ENCODE measurements around the gene C10orf95.
A peak's percentile ranks its signal among the peaks of the same experiment; 100 is the strongest.

The C10orf95 gene

DNA sequence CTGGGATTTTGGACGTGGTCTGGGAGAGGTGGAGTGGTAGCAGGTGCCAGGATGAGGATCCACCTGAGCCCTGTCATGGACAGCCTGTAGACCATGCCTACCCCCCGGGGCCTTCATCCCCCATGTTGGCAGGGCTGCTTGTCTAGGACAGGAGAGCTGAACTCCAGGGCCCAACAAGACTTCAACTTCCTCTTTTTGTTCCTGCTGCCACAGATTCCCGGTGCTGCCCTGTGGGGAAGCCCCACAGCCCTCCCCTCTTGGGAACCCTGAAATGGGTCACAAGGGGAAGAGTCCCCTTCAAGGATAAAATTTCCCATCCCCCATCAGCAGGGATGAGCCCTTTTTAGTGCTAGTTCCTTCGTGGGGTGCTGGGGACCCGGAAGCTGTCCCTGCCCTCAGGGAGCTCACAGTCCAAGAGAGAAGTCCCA lies 17.7 kb downstream of the C10orf95 start:
- Histone ChIP-seq H3K36me3 (ENCODE audit: control insufficient read depth, insufficient read depth, low read length) (peaks cover 6% of the 10 kb centered on the region), H3K4me1 (ENCODE audit: control insufficient read depth, insufficient read depth, low read length, poor library complexity, severe bottlenecking) (peaks cover 12% of the 10 kb centered on the region), H3K9me3 (ENCODE audit: control insufficient read depth, low read length) (no peaks in the 10 kb centered on the region), H3K4me3 (ENCODE audit: extremely low read depth, insufficient read depth, low read length, poor library complexity, severe bottlenecking) (no peak overlapping the region), H3K27ac (ENCODE audit: low read depth, low read length, severe bottlenecking) (no peak overlapping the region)
- WGBS, 2 experiments (ENCODE audit: insufficient coverage in 2 of 2): 53 to 56% methylated on average over 5 of the region's 5 CpGs

DNA sequence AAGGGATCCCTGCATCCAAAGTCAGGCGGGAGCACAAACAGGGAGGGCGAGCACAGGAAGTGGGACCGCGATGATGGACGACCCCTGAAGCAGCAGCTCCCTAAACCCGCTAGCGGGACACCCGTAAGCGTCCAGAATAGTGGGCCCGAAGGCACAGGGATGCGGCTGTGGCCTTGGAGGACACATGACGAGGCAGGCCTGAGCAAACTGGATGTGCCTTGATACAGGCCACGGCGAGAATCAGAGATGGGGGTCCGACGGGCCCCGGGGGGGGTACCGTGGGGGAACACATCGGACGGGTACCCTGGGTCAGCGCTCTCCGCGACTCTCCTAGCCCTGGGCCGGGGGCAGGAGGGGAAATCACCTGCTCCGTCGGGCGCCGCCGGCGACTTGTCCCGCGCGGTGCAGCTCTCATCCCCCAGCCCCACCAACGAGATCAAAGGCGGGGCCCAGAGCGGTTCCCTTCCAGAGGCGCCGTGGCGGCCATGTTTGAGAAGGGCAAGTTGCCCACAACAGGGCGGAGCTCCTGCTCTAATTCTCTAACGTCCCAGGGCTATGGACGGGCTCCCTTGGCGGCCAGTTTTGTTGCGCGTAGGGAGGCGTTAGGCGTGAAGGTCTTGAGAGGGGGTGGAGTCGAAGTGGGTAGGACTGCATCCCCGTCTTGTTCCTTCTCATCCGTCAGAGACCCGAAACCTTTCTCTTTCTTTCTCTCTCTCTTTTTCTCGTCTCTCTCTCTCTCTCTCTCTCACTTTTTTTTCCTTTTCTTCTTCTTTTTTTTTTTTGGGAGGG lies 19.0 kb downstream of the C10orf95 start, which contains the start of gene CUEDC2:
Gene CUEDC2 (minus strand): TSS at position 413 of the 789 bp plus-strand sequence. CDS start 7,386 bp downstream, outside the sequence.
- WGBS, 2 experiments (ENCODE audit: insufficient coverage in 2 of 2): 1 to 2% methylated on average over 31 to 43 of the region's 52 CpGs
- Histone ChIP-seq H3K27ac (ENCODE audit: low read depth, low read length, severe bottlenecking) (peak within 1 kb of the TSS; percentile 13), H3K4me1 (ENCODE audit: control insufficient read depth, insufficient read depth, low read length, poor library complexity, severe bottlenecking) (peaks cover 12% of the 10 kb centered on the region), H3K4me3 (ENCODE audit: extremely low read depth, insufficient read depth, low read length, poor library complexity, severe bottlenecking) (peak within 1 kb of the TSS; percentile 87), H3K9me3 (ENCODE audit: control insufficient read depth, low read length) (no peaks in the 10 kb centered on the region), H3K36me3 (ENCODE audit: control insufficient read depth, insufficient read depth, low read length) (peaks cover 6% of the 10 kb centered on the region)

DNA sequence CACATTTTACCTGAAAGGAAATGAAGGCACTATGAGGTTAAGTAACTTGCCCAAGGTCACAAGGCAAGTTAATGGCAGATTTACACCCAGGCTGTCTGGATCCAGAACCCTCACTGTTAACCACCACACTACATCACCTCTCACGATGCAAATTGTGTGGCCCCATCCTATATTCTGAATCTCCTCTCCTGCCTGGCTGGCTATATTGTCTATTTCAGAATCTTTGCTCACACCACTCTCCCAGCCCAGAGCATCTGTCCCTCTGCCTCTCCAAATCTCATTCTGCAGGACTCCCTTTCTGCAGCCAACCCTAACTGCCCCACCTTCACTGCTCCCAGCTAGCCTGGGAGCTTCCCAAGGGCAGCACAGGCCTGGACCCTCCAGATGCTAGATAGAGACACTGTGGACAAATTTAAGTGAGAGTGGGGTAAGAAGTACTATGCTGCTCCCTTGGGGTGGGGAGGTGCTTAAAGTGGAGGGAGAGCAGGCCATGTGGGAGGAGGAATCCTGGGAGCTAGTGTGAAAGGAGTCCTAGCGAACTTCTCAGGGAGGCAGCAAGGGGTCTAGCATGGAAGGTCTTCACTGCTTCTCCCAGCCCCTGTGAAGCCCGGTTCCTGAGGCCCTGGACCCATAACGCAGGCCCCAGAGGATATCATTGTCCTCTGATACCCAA lies 19.8 kb downstream of the C10orf95 start:
- Histone ChIP-seq H3K4me1 (ENCODE audit: control insufficient read depth, insufficient read depth, low read length, poor library complexity, severe bottlenecking) (peaks cover 12% of the 10 kb centered on the region), H3K4me3 (ENCODE audit: extremely low read depth, insufficient read depth, low read length, poor library complexity, severe bottlenecking) (peak overlapping the region; percentile 87), H3K27ac (ENCODE audit: low read depth, low read length, severe bottlenecking) (peak overlapping the region; percentile 13), H3K9me3 (ENCODE audit: control insufficient read depth, low read length) (no peaks in the 10 kb centered on the region), H3K36me3 (ENCODE audit: control insufficient read depth, insufficient read depth, low read length) (peaks cover 6% of the 10 kb centered on the region)
- WGBS, 2 experiments (ENCODE audit: insufficient coverage in 2 of 2): 33 to 44% methylated on average over 3 to 4 of the region's 4 CpGs

DNA sequence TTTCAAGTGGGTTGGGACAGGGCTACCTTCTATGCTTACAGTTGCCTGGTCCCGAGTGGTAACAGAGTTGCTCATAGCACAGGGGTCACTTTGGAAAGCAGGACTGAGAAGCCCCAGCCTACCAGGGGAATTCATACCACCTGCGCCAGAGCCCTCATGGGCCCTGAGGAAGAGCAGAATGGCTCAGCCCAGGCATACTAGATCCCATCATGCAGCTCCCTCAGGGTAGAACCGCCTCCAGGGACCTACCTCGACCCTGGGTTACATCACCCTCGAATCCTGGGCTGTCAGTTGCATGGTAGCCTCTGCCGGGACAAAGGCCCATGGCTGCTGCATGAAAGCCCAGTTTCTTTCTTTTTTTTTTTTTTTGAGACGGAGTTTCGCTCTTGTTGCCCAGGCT lies 21.9 kb downstream of the C10orf95 start:
- H3K4me3 ChIP-seq (ENCODE audit: extremely low read depth, insufficient read depth, low read length, poor library complexity, severe bottlenecking): no peak overlapping the region
- H3K9me3 ChIP-seq (ENCODE audit: control insufficient read depth, low read length): no peaks in the 10 kb centered on the region
- H3K4me1 ChIP-seq (ENCODE audit: control insufficient read depth, insufficient read depth, low read length, poor library complexity, severe bottlenecking): peaks cover 4% of the 10 kb centered on the region
- 86 to 92% methylated on average over 6 to 7 of the region's 8 CpGs for WGBS, 2 experiments (ENCODE audit: insufficient coverage in 2 of 2)
- H3K36me3 ChIP-seq (ENCODE audit: control insufficient read depth, insufficient read depth, low read length): peaks cover 6% of the 10 kb centered on the region
- no peak overlapping the region for H3K27ac ChIP-seq (ENCODE audit: low read depth, low read length, severe bottlenecking)

DNA sequence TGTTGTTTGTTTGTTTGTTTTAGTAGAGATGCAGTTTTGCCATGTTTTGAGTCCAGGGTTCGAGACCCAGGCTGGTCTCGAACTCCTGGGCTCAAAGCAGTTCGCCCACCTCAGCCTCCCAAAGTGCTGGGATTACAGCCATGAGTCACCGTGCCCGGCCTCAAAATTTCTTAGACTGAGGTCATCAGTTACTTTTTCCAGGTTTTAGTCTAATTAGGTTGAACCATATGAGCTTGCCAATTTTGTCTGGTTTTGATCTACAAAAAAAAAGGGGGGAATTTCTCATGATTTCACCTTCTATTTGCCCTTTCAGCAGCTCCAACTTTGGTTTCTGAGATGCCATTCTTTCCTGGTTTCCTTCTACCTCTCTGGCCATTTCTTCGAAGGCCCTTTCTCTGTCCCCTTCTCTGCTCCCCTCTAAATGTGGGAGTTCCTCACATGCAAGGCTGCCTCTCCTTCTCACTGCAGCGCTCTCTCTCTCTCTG lies 24.5 kb downstream of the C10orf95 start:
- H3K4me3 ChIP-seq (ENCODE audit: extremely low read depth, insufficient read depth, low read length, poor library complexity, severe bottlenecking): no peak overlapping the region
- H3K36me3 ChIP-seq (ENCODE audit: control insufficient read depth, insufficient read depth, low read length): peaks cover 21% of the 10 kb centered on the region
- 87 to 96% methylated on average over 5 to 6 of the region's 7 CpGs for WGBS, 2 experiments (ENCODE audit: insufficient coverage in 2 of 2)
- H3K4me1 ChIP-seq (ENCODE audit: control insufficient read depth, insufficient read depth, low read length, poor library complexity, severe bottlenecking): peaks cover 3% of the 10 kb centered on the region
- H3K27ac ChIP-seq (ENCODE audit: low read depth, low read length, severe bottlenecking): no peak overlapping the region
- no peaks in the 10 kb centered on the region for H3K9me3 ChIP-seq (ENCODE audit: control insufficient read depth, low read length)

DNA sequence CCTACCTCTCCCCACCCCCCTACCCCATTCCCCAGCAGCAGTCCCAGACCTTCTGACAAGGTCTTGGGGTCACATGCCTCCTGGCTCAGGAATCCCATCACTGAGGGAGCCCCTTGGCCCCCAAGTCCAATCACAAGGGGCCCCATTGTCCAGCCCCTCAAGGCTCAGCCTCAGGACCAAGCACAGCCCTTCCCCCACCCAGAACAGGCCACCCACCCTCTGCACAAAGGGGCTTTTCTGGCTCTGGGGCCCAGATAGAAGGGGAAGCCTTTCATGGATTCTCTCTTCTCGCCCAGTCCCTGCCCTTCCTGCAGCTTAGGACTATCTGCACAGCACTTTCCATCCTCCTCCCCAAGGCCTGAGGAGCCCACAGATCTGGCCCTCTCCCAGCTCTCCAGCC lies 25.9 kb downstream of the C10orf95 start:
- WGBS, 2 experiments (ENCODE audit: insufficient coverage in 2 of 2): 75 to 100% methylated on average over 1 of the region's 1 CpG

DNA sequence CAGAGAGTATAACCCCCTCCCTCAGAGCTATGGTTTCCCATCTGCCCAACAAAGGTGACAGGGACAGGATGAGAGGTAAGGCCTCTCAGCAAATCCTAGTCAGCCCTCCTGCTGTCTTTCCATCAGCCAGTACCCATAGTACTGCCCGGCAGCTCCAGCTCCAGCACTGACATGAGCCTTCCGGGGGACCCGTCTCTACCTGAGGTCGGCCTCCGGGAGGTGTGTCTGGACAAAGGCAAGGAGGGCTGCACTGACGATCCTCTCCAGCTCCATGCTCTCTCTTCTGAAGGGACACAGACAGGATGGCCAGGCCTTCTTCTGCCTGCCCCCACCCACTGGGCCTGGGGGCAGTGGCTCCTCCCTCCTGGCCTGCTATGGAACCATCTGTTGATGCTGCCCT lies 26.4 kb downstream of the C10orf95 start:
- Histone ChIP-seq H3K36me3 (ENCODE audit: control insufficient read depth, insufficient read depth, low read length) (peaks cover 16% of the 10 kb centered on the region), H3K4me3 (ENCODE audit: extremely low read depth, insufficient read depth, low read length, poor library complexity, severe bottlenecking) (no peak overlapping the region), H3K27ac (ENCODE audit: low read depth, low read length, severe bottlenecking) (no peak overlapping the region), H3K9me3 (ENCODE audit: control insufficient read depth, low read length) (no peaks in the 10 kb centered on the region), H3K4me1 (ENCODE audit: control insufficient read depth, insufficient read depth, low read length, poor library complexity, severe bottlenecking) (no peaks in the 10 kb centered on the region)
- WGBS, 2 experiments (ENCODE audit: insufficient coverage in 2 of 2): 91 to 97% methylated on average over 6 of the region's 6 CpGs

More for the DNA sequence above, 25.9 kb downstream of the C10orf95 start:
- Histone ChIP-seq H3K36me3 (ENCODE audit: control insufficient read depth, insufficient read depth, low read length) (peaks cover 17% of the 10 kb centered on the region), H3K4me3 (ENCODE audit: extremely low read depth, insufficient read depth, low read length, poor library complexity, severe bottlenecking) (no peak overlapping the region), H3K27ac (ENCODE audit: low read depth, low read length, severe bottlenecking) (no peak overlapping the region), H3K4me1 (ENCODE audit: control insufficient read depth, insufficient read depth, low read length, poor library complexity, severe bottlenecking) (no peaks in the 10 kb centered on the region), H3K9me3 (ENCODE audit: control insufficient read depth, low read length) (no peaks in the 10 kb centered on the region)

DNA sequence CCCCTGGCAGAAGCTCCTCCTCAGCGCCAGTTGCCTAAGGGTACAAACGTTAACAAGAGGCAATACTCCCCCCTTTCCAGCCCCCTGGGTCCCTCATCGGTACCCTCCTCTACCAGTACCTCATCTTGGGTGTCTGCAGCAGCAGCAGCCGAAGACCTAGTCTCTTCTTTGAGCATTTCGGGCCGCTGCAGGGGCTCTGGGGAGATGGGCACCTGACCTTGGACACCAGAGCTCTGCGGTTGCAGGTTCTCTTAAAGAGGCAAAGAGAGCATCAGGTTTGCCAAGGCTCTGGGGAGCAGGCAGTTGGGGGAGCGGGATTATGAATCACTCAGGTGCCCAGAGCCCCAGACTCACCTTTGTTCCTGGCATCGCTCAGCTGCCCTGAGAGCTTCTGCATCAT lies 27.2 kb downstream of the C10orf95 start:
- H3K9me3 ChIP-seq (ENCODE audit: control insufficient read depth, low read length): no peaks in the 10 kb centered on the region
- H3K27ac ChIP-seq (ENCODE audit: low read depth, low read length, severe bottlenecking): no peak overlapping the region
- peaks cover 3% of the 10 kb centered on the region for H3K4me1 ChIP-seq (ENCODE audit: control insufficient read depth, insufficient read depth, low read length, poor library complexity, severe bottlenecking)
- 96 to 100% methylated on average over 3 to 5 of the region's 9 CpGs for WGBS, 2 experiments (ENCODE audit: insufficient coverage in 2 of 2)
- H3K4me3 ChIP-seq (ENCODE audit: extremely low read depth, insufficient read depth, low read length, poor library complexity, severe bottlenecking): no peak overlapping the region
- peaks cover 16% of the 10 kb centered on the region for H3K36me3 ChIP-seq (ENCODE audit: control insufficient read depth, insufficient read depth, low read length)

DNA sequence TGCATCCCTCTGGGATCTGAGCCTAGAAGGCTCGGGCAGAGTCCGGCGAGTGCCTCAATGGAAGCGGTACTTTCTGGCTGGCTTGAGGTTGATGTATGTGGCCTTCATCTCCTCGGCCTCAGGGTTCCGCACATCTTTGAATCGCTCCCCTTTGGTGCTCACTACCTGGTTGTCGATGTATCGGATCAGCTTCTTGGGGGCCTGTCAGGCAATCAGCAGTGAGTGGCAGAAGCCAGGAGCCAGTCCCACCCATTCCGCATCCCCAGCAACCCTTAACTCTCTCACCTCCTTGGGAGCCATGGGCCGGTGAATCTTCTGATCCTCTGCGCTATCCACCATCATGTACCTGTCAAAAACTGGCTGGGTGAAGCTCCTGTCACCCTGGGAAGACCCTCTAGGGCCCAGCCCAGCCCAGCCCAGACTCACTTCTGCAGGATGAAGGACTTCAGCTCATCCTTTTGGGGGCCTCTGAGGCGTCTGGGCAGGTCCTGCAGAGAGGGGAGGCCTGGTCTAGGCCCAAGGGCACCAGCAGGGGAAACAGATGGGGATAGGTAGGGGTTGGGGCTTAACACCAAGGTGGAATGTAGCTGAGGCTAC lies 27.9 kb downstream of the C10orf95 start:
- H3K27ac ChIP-seq (ENCODE audit: low read depth, low read length, severe bottlenecking): no peak overlapping the region

DNA sequence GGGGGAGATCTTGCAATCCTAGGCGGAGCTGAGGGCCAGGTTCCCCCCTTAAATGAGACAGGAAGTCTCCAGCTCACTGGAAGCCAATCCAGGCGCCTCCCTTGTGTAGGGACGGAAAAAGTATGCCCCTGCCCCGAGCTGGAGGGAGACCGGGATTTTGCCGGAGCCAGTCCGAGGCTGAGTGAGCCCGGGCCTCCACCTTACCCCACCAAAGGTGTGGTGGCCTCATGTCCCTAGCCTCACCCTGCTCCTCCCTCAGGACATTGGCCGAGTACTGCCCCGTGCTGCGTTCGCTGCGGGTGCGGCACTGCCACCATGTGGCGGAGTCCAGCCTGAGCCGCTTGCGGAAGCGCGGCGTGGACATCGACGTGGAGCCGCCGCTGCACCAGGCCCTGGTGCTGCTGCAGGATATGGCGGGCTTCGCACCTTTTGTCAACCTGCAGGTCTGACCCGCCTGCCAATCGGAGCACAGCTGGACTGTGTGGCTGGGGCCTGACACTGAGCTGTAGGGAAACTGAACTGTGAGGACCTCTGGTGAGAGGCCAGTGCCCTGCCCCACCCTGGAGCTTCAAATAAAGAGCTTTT lies 28.7 kb downstream of the C10orf95 start:
- H3K9me3 ChIP-seq (ENCODE audit: control insufficient read depth, low read length): no peaks in the 10 kb centered on the region
- H3K4me1 ChIP-seq (ENCODE audit: control insufficient read depth, insufficient read depth, low read length, poor library complexity, severe bottlenecking): peaks cover 6% of the 10 kb centered on the region
- H3K36me3 ChIP-seq (ENCODE audit: control insufficient read depth, insufficient read depth, low read length): peaks cover 16% of the 10 kb centered on the region
- no peak overlapping the region for H3K27ac ChIP-seq (ENCODE audit: low read depth, low read length, severe bottlenecking)
- peak overlapping the region; percentile 78 for H3K4me3 ChIP-seq (ENCODE audit: extremely low read depth, insufficient read depth, low read length, poor library complexity, severe bottlenecking)
- 23 to 25% methylated on average over 23 to 28 of the region's 28 CpGs for whole genome bisulfite sequencing, 2 experiments (ENCODE audit: insufficient coverage in 2 of 2)

More for the DNA sequence above, 27.9 kb downstream of the C10orf95 start:
- 88 to 97% methylated on average over 11 to 12 of the region's 13 CpGs for WGBS, 2 experiments (ENCODE audit: insufficient coverage in 2 of 2)
- Histone ChIP-seq H3K36me3 (ENCODE audit: control insufficient read depth, insufficient read depth, low read length) (peaks cover 16% of the 10 kb centered on the region), H3K9me3 (ENCODE audit: control insufficient read depth, low read length) (no peaks in the 10 kb centered on the region), H3K4me1 (ENCODE audit: control insufficient read depth, insufficient read depth, low read length, poor library complexity, severe bottlenecking) (peaks cover 6% of the 10 kb centered on the region), H3K4me3 (ENCODE audit: extremely low read depth, insufficient read depth, low read length, poor library complexity, severe bottlenecking) (no peak overlapping the region)

All from mesodermal cell (in vitro differentiated cells).